HT1080 (cell line): ENCODE results near the gene IL1B. TPM values are rescaled to one million over a fixed set of nuclear protein-coding genes. Genes with fewer than 3 reads are reported as not detected.
A peak's percentile ranks its signal among the peaks of the same experiment; 100 is the strongest.
"Not testable (repeated sequence)": the region's sequence is repeated elsewhere in the genome, so short reads cannot be mapped to it uniquely, and the experiment has no call there.

Source experiments
- DNase-seq: peaks from one replicate; pipeline ENCODE4 v3.0.0-alpha.2; 2015; ENCODE audit warnings: low read depth
- total RNA-seq: library from RNA; depleted of rRNA; stranded (reverse); fragments of >200 nt; shearing (Covaris generic); gene quantifications from 2 replicates; pipeline ENCODE4 v1.2.3, GENCODE V29; 2014

The IL1B gene
- total RNA-seq, 1 experiment from 2014 or later: 9.5 TPM

DNA sequence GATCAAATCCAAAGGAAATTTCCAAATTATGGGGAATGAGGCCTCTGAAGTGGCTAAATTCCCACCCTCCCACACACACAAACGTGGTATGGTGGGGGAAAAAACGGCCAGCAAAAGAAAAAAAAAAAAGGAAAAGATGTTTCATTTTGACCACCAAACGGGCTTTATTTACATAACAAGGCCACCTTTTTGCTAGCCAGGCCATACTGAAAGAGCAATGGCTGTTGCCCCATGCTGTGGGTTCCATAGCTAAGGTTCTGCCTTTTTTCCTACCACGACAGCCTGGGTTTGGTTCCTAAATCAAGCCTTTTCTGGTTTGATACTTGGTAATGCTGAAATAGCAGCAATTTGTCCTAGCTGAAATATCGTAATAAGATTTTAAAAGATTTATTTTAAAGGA lies 14.0 kb upstream of the IL1B start:
- no peak for DNase-seq

GRCh38 chr2:112849956-112850355 lies 13.4 kb upstream of the IL1B start:
- DNase-seq: no peak

DNA sequence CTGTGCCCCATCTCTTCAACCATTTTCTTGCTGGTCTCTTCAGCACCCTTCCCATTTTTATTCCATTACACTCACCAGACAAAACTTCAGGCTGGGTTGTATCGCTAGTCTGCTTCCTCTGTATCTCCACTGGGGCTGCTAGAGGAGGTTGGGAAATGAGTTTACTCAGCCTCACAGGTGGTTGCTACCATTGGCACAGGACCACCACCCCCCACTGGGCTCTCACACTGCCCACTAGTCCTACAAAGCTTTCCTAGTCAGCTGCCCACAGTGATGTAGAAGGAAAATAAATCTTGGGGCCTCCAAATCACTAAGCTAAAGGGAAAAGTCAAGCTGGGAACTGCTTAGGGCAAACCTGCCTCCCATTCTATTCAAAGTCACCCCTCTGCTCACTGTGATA lies 12.3 kb upstream of the IL1B start:
- DNase-seq: no peak

DNA sequence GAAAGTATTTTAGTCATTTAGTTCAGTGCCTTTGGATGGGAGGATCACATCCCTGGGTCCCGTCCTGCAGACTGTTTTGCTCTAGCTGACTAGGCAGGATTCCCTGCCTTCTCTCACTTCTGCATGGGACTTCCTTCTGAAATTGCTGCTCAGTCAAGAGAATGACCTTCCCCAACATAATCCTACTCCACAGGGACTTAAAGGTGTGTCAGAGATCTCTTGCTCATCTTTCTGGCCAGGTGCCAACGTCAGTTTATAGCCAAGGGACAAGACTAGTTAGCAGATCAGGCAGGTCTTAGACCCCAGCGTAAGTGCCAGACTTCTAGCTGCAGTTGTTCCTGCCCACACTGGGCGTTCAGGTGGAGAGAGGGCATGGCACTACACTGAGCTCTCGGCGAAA lies 9.5 kb upstream of the IL1B start:
- no peak for DNase-seq

- no peak for DNase-seq
These were observed 7.3 kb upstream of the IL1B start for GRCh38 chr2:112843836-112844235.

- no peak for DNase-seq
These were observed 6.7 kb upstream of the IL1B start for GRCh38 chr2:112843288-112843687.

GRCh38 chr2:112841295-112842044 lies 4.9 kb upstream of the IL1B start:
- no peak for DNase-seq

GRCh38 chr2:112840068-112840445 lies 3.5 kb upstream of the IL1B start:
- DNase-seq: no peak

DNA sequence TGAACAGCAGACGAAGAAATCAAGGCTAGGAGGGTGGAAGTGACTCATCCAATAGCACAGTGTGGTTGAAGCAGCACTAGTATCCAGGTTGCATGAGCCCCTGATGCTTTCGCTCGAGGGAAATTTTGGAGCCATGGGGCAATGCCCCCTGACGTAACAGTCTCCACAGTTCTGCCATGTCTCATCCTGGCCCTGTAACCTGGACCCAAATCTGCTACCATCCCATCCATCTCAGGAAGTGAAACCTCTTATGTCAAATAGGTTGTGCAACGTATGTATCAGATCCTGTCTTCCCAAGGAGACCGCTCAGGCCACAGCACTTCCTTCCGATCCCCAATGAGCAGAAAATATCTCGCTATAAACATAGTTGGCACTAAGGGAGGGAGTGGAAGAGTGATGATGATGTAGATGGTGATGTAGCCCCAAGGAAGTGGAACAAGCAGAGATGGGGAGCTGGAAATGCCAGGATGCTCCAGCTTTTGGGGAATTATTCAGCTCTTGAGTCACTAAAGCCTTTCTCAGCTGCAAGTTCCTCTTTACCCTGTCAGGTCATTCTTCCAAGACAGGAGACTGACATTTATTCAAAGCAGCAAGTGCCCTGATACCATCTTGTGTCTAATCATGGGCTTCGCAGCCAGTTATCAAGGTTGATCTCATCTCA lies 3.0 kb upstream of the IL1B start:
- DNase-seq: peak; percentile 90

GRCh38 chr2:112836163-112836560 lies 417 bp downstream of the IL1B start:
- no peak for DNase-seq

GRCh38 chr2:112835536-112836162 lies 930 bp downstream of the IL1B start:
- DNase-seq: no peak

GRCh38 chr2:112835061-112835501 lies 1.5 kb downstream of the IL1B start:
- no peak for DNase-seq

- DNase-seq: peak; percentile 45
These were observed 2.1 kb downstream of the IL1B start for GRCh38 chr2:112834396-112835037.

DNA sequence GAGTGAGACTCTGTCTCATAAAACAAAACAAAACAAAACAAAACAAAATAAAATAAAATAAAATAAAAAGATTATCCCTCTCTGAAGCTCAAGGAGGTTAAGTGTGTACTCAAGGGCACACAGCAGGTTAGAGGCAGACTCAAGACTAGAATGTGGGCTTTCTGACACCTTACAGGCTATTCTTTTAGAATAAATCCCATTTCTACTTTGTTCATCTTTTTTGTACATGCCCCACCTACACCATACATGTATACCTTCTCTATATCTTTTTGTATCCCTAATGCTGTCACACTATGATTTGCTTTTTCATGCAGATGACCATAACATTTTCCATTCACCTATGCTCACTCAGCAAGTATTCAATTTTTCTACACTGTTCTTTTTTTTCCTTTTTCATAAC lies 2.6 kb downstream of the IL1B start:
- no peak for DNase-seq

DNA sequence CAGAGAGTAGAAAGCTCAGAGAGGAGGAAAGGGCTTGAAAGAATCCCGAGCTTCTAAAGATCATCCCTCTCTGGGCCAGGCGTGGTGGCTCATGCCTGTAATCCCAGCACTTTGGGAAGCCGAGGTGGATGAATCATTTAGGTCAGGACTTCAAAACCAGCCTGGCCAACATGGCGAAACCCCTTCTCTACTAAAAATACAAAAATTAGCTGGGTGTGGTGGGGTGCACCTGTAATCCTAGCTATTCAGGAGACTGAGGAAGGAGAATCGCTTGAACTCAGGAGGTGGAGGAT lies 3.0 kb downstream of the IL1B start:
- DNase-seq: not testable (repeated sequence)

DNA sequence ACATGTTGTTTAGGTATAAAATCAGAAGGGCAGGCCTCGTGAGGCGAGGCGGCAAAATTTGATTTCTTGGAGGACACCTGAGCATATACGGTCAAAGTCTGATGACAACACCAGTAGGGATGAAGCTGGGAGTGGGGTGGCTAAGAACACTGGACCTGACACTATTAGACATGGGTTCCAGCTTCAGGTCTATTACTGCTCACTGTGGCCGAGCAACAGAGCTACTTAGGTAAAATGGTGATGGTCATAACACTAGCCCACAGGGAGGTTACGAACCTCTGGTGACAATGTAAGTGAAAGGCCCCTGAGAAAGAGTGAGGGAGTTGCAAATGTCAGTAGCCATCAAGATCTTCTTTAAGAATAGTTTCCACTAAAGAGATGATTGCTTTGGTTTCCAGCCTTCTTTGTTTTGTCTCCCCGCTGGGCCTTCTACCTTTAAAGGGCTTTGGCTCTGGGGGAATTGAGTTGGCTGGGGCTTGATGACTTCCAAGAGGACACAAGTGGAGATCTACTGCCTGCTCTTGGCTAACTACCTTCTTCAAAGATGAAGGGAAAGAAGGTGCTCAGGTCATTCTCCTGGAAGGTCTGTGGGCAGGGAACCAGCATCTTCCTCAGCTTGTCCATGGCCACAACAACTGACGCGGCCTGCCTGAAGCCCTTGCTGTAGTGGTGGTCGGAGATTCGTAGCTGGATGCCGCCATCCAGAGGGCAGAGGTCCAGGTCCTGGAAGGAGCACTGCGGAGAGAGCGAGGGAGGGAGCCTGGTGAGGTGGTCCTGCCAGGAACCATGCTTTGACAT lies 3.5 kb downstream of the IL1B start:
- DNase-seq: no peak

DNA sequence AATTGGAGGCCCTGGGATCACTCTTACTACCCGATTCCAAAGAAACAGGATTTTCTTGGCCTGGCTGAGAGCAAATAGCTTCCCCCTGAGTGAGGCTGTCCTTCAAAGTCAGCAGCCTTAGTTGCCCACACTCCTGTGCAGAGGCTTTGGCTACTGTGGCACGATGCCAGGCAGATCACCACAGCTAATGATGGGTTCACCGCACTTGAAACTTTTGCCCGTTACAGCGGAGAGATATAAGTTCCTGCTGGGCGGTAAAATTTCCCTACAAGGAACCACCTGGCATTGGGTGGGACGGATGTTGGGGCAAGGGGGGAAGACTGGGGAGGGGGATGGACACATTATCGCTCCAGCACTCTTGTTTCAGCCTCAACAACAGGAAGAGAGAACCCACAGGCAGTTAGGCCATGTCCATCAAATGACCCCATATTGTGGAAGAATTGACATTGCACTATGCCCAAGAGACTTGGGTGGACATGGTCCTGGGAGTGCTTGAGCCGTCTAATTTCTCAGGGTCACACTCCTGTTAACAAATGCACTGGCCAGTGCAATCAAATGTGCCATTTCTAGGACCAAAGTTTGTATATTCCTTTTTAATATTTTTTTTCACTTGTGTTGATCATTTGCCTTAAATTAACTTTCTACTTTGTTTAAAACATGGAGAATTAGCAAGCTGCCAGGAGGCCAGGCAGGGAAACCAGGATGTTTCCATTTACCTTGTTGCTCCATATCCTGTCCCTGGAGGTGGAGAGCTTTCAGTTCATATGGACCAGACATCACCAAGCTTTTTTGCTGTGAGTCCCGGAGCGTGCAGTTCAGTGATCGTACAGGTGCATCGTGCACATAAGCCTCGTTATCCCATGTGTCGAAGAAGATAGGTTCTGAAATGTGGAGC lies 4.4 kb downstream of the IL1B start:
- DNase-seq: no peak

- DNase-seq: no peak
These were observed 5.1 kb downstream of the IL1B start for GRCh38 chr2:112831513-112831845.

DNA sequence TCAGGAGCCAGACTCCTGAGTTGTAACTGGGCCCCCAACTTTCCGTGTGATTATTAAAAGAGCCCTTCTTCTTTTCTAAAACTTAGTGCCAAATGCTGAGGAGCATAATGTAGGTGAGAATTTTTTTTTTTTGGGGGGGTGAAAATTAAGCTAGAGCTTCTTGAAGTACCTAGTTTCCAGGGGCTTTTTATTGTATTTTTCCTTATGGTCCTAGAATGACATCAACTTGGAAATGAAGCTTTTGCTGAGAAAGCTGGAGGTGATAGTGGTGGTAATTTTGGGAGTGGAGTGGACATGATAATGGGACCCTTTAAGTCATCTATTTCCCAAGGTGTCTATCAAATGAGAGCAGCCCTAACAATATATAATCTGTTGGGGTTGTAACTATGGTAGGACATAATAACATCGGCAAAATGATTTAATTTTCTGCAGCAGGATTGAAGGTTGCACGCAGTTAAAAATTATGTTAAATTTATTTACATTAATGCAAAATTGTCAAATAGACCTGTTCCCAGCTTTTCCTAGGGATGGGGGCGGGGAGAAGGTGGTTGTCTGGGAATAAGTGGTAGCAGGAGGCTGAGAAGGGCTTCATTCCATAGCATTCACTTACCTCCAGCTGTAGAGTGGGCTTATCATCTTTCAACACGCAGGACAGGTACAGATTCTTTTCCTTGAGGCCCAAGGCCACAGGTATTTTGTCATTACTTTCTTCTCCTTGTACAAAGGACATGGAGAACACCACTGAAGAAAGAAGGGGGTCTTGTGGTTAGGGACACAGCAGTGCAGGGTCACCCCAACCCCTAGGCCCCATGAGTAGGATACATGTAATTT lies 5.7 kb downstream of the IL1B start:
- DNase-seq: no peak
